Measurements from ENCODE around the gene MVK.

Gene MVK

GRCh38 chr12:109538191-109538863, 35.3 kb upstream of the MVK start:
- no peak for TF ChIP-seq CTCF (IDR thresholded peaks at IDR 0.05; ENCODE audit: control insufficient read depth, extremely low read depth, insufficient read depth)
- H3K4me3 ChIP-seq (ENCODE audit: low read depth, low read length), result no peak overlapping the region
- DNase-seq (ENCODE audit: low read depth), result no peak

GRCh38 chr12:109539508-109539907, 34.1 kb upstream of the MVK start:
- TF ChIP-seq CTCF (IDR thresholded peaks at IDR 0.05; ENCODE audit: control insufficient read depth, extremely low read depth, insufficient read depth), result no peak
- DNase-seq (ENCODE audit: low read depth), result no peak
- H3K4me3 ChIP-seq (ENCODE audit: low read depth, low read length), result no peak overlapping the region

GRCh38 chr12:109540526-109541412, 32.8 kb upstream of the MVK start:
- no peak for DNase-seq (ENCODE audit: low read depth)
- TF ChIP-seq CTCF (IDR thresholded peaks at IDR 0.05; ENCODE audit: control insufficient read depth, extremely low read depth, insufficient read depth), result no peak
- no peak overlapping the region for H3K4me3 ChIP-seq (ENCODE audit: low read depth, low read length)

DNA sequence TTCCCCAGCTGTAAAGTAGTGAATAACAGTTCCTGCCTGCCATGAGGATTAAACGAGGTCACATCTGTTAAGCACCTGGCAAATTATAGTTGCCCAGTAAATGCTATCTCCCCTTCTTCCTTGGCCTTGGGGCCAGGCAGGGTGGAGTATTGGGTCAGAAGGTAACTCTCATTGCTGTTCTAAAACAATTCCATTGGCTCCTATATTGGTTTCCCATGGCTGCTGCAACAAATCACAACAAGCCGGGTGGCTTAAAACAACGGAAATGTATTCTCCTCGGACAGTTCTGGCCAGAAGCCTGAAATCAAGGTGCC, 32.2 kb upstream of the MVK start:
- H3K4me3 ChIP-seq (ENCODE audit: low read depth, low read length), result no peak overlapping the region
- DNase-seq (ENCODE audit: low read depth), result no peak
- no peak for TF ChIP-seq CTCF (IDR thresholded peaks at IDR 0.05; ENCODE audit: control insufficient read depth, extremely low read depth, insufficient read depth)

DNA sequence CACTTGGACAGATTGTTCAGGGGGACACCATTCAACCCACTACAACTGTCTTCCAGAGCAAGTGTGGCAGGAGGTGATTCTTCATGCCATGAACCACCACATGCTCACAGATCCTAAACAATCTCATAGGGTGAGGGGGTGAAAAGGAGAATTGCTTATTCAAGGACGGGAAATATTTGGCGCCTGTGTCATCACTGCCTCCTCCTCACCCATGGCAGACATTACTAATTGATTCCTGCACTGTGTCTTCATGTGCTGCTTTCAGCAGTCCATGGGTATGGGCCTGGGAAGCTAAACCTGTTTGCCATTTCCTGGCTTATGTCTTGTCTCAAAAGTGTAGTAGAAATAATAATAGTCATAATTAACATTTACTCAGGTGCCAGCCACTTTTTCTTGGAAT, 31.6 kb upstream of the MVK start:
- H3K4me3 ChIP-seq (ENCODE audit: low read depth, low read length), result no peak overlapping the region
- TF ChIP-seq CTCF (IDR thresholded peaks at IDR 0.05; ENCODE audit: control insufficient read depth, extremely low read depth, insufficient read depth), result no peak
- DNase-seq (ENCODE audit: low read depth), result no peak

- no peak overlapping the region for H3K4me3 ChIP-seq (ENCODE audit: low read depth, low read length)
- DNase-seq (ENCODE audit: low read depth), result no peak
- no peak for TF ChIP-seq CTCF (IDR thresholded peaks at IDR 0.05; ENCODE audit: control insufficient read depth, extremely low read depth, insufficient read depth)
Measured at GRCh38 chr12:109542876-109543275, 30.7 kb upstream of the MVK start.
